NCI-H2196 treated with DMSO at 0.1 percent for 48 hours (cell line): ENCODE data around the gene WDFY2.
"Not testable (repeated sequence)": the region's sequence is repeated elsewhere in the genome, so short reads cannot be mapped to it uniquely, and the experiment has no call there.

Experiments used
- DNase-seq: peaks from one replicate; lab custom pipeline; 2025; ENCODE audit not compliant: unreplicated experiment; lab: John Stamatoyannopoulos, UW

WDFY2 gene

GRCh38 chr13:51688937-51689662 lies 104.8 kb downstream of the WDFY2 start:
- DNase-seq, result no peak

- DNase-seq, result no peak
These were observed 105.4 kb downstream of the WDFY2 start for GRCh38 chr13:51689663-51689996.

GRCh38 chr13:51695677-51696076 lies 111.4 kb downstream of the WDFY2 start:
- not testable (repeated sequence) for DNase-seq

GRCh38 chr13:51697181-51697580 lies 112.9 kb downstream of the WDFY2 start:
- no peak for DNase-seq

- DNase-seq, result no peak
These were observed 113.6 kb downstream of the WDFY2 start for GRCh38 chr13:51697855-51698254.

- no peak for DNase-seq
These were observed 114.1 kb downstream of the WDFY2 start for GRCh38 chr13:51698352-51698751.

- DNase-seq, result no peak
These were observed 120.4 kb downstream of the WDFY2 start for GRCh38 chr13:51704399-51705313.

GRCh38 chr13:51707461-51707860 lies 123.2 kb downstream of the WDFY2 start:
- DNase-seq, result no peak

GRCh38 chr13:51713807-51714206 lies 129.5 kb downstream of the WDFY2 start:
- no peak for DNase-seq

GRCh38 chr13:51714663-51715168 lies 130.5 kb downstream of the WDFY2 start:
- DNase-seq, result no peak

GRCh38 chr13:51715613-51716012 lies 131.4 kb downstream of the WDFY2 start:
- no peak for DNase-seq

GRCh38 chr13:51717786-51718398 lies 133.6 kb downstream of the WDFY2 start:
- DNase-seq, result no peak

GRCh38 chr13:51719394-51719793 lies 135.1 kb downstream of the WDFY2 start:
- no peak for DNase-seq

GRCh38 chr13:51721496-51721895 lies 137.2 kb downstream of the WDFY2 start:
- DNase-seq, result no peak

GRCh38 chr13:51723529-51723928 lies 139.3 kb downstream of the WDFY2 start:
- DNase-seq, result no peak

GRCh38 chr13:51724721-51725120 lies 140.5 kb downstream of the WDFY2 start:
- DNase-seq, result no peak

- no peak for DNase-seq
These were observed 142.4 kb downstream of the WDFY2 start for GRCh38 chr13:51726446-51727193.

GRCh38 chr13:51727634-51728274 lies 143.5 kb downstream of the WDFY2 start:
- no peak for DNase-seq

GRCh38 chr13:51728275-51728673 lies 144.0 kb downstream of the WDFY2 start:
- no peak for DNase-seq

- no peak for DNase-seq
These were observed 144.7 kb downstream of the WDFY2 start for GRCh38 chr13:51728972-51729371.
